Ovary (tissue), 9 donors: ENCODE data around the gene WNT9A. TPM values are rescaled to one million over a fixed set of nuclear protein-coding genes. Genes with fewer than 3 reads are reported as not detected.

ENCODE experiments used
- DNase-seq, 5 donors: peaks; one replicate each; pipeline ENCODE4 v3.0.0-alpha.2; 2019 to 2020
- H3K27ac ChIP-seq, 2 donors: fragments of 200-600 bp; one replicate each; pipeline versions ENCODE4 v1.5.1 to v1.8.0; 2019 to 2022
- H3K27me3 ChIP-seq: fragments of 200-600 bp; one replicate; pipeline ENCODE4 v1.8.0; 2022
- H3K36me3 ChIP-seq: fragments of 200-600 bp; sonication (generic); one replicate; pipeline ENCODE4 v1.5.1; 2019
- H3K4me1 ChIP-seq: one replicate; pipeline ENCODE4 v1.8.1; 2013; ENCODE audit warnings: mild to moderate bottlenecking, moderate library complexity; ENCODE audit not compliant: insufficient read depth
- H3K4me3 ChIP-seq: fragments of 200-600 bp; sonication (generic); one replicate; pipeline ENCODE4 v1.5.1; 2017
- H3K9me3 ChIP-seq, 2 donors: fragments of 200-600 bp in 1 of 2; sonication (generic) in 1 of 2; one replicate each; pipeline versions ENCODE4 v1.5.1 to v1.8.1; 2013 to 2019; ENCODE audit warnings: mild to moderate bottlenecking in 1 of 2, moderate library complexity in 1 of 2
- EP300 ChIP-seq: sonication (generic); formaldehyde crosslinking; IDR thresholded peaks from one replicate; pipeline ENCODE4 v1.6.1; 2017; ENCODE audit warnings: antibody characterized with exemption
- POLR2A ChIP-seq: fragments of 450-650 bp; IDR thresholded peaks from one replicate; pipeline ENCODE4 v1.6.1; 2017; ENCODE audit warnings: antibody characterized with exemption, mild to moderate bottlenecking, moderate library complexity
- WGBS, 3 donors: extraction: QIAGEN DNeasy Blood & Tissue Kit in 1 of 3; methylation state at CpG; one replicate each; pipeline versions ENCODE4 v1.1.5 to v1.1.7; 2013 to 2017; 5-methylcytosine and 5-hydroxymethylcytosine counted together
- intact Hi-C, 4 donors: fragments of 100-400 bp; cut with DNase I; formaldehyde crosslinking; loops; one replicate each; pipeline versions ENCODE4 v1.11.0 to v1.15.1; 2022 to 2023
- polyA plus RNA-seq, 2 donors: library from polyadenylated mRNA; stranded (reverse); fragments of 200-250 nt in 1 of 2; fragments of 350-450 nt in 1 of 2; fragmentation: Illumina TruSeq in 1 of 2; extraction: RNeasy Lipid Tissue Mini Kit (QIAGEN cat#74804) in 1 of 2; gene quantifications; one replicate each; pipeline ENCODE4 v1.2.3, GENCODE V29; 2013 to 2014
- total RNA-seq, 7 donors: library from RNA; depleted of rRNA in 2 of 7; stranded (reverse); fragments of >200 nt in 2 of 7; fragmentation: NEBNext Ultra II Directional in 3 of 7; extraction: Animal tissue kit (Norgen Biotek cat#: 25700) in 3 of 7; gene quantifications; one replicate each; pipeline versions ENCODE4 v1.1.0 to v1.2.4, GENCODE V29; 2016 to 2023
- TF ChIP-seq, protein P1 (sequence below), 3 donors: fragments of 450-650 bp in 2 of 3; fragments of 200-600 bp in 1 of 3; IDR thresholded peaks; one replicate each; pipeline versions ENCODE4 v1.5.1 to v1.8.0; 2016 to 2022; ENCODE audit warnings: antibody characterized with exemption in 3 of 3, mild to moderate bottlenecking in 1 of 3
- donor health status: DM: no; HTN: no; CAD: no; lungs with moderate emphysema.
- donor health status: DM: no; HTN: no; CAD: no.
- donor health status: Bipolar disorder and iron deficiency.
- donor health status: DM: yes; HTN: yes; CAD: no.
- donor health status: DM: no; HTN: no; CAD: no.
- donor health status: DM: yes; HTN: yes; CAD: no.

The WNT9A gene
- total and polyA plus RNA-seq, 9 donors, result 1.1 to 15.9 (median 9.8) TPM

DNA sequence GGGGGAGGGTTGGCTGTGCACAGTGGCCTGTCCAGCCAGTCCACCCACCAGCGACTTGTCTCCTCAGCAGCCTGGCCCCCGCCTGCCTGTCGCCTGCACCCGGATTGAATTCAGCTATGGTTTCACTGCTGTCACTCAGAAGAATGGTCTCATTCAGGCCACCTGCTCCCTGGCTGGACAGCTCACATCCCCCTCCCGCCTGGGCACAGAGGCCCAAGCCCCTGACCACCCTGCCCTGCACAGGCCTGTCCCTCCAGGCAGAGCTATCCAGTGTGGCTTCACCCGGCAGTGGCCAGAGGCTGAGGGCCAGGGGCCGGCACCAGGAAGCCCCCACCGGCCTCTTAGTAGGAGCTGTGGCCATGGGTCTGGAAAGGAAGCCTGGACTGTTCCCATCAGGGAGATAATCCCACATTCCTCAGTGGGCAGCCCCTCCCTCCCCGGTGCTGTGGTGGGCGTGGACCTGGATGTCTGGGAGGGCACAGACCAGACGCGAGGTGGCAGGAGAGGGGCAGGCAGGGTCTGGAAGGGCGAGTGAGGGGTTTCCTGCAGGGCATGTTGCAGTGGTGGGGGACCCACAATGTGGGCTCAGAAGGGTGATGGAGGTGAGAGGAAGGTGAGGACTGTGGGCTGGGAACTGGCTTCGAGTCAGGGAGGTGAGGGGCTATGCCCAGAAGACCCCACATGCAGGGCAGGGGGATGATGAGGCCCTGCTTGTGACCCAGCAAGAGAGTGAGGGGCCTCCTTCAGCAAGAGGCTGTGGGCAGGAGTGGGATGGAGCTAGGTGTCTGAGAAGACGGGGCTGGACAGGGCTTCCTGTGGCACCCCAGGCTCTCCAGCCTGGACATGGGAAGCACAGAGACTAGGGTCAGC, 30.4 kb downstream of the WNT9A start:
- DNase-seq, result peak in 1 of 5 donors; percentile 64
- no peak overlapping the region for H3K27ac ChIP-seq
- intact Hi-C loops, result no loop called here
- H3K4me3 ChIP-seq, result no peak overlapping the region
- H3K36me3 ChIP-seq, result no peaks in the 10 kb centered on the region
- H3K9me3 ChIP-seq, result no peaks in the 10 kb centered on the region
- no peaks in the 10 kb centered on the region for H3K27me3 ChIP-seq
- WGBS, 3 donors, result 44 to 60% (median 51%) methylated on average over 15 of the region's 15 CpGs
- peaks cover 8% of the 10 kb centered on the region for H3K4me1 ChIP-seq
- TF ChIP-seq POLR2A, result no peak
- TF ChIP-seq EP300, result no peak
- TF ChIP-seq, protein P1, sequence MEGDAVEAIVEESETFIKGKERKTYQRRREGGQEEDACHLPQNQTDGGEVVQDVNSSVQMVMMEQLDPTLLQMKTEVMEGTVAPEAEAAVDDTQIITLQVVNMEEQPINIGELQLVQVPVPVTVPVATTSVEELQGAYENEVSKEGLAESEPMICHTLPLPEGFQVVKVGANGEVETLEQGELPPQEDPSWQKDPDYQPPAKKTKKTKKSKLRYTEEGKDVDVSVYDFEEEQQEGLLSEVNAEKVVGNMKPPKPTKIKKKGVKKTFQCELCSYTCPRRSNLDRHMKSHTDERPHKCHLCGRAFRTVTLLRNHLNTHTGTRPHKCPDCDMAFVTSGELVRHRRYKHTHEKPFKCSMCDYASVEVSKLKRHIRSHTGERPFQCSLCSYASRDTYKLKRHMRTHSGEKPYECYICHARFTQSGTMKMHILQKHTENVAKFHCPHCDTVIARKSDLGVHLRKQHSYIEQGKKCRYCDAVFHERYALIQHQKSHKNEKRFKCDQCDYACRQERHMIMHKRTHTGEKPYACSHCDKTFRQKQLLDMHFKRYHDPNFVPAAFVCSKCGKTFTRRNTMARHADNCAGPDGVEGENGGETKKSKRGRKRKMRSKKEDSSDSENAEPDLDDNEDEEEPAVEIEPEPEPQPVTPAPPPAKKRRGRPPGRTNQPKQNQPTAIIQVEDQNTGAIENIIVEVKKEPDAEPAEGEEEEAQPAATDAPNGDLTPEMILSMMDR (IDR thresholded peaks at IDR 0.05), result no peak

- no peaks in the 10 kb centered on the region for H3K27me3 ChIP-seq
- H3K4me1 ChIP-seq, result peaks cover 8% of the 10 kb centered on the region
- H3K4me3 ChIP-seq, result no peak overlapping the region
- no peak for DNase-seq
- TF ChIP-seq POLR2A (no peak), EP300 (no peak)
- TF ChIP-seq, protein P1 (IDR thresholded peaks at IDR 0.05), result no peak
- H3K36me3 ChIP-seq, result no peaks in the 10 kb centered on the region
- no peaks in the 10 kb centered on the region for H3K9me3 ChIP-seq
- 83 to 94% (median 88%) methylated on average over 4 of the region's 4 CpGs for WGBS, 3 donors
- intact Hi-C loops, result no loop called here
- H3K27ac ChIP-seq, result no peak overlapping the region
Observed at GRCh38 chr1:227916655-227917054, 31.1 kb downstream of the WNT9A start.

DNA sequence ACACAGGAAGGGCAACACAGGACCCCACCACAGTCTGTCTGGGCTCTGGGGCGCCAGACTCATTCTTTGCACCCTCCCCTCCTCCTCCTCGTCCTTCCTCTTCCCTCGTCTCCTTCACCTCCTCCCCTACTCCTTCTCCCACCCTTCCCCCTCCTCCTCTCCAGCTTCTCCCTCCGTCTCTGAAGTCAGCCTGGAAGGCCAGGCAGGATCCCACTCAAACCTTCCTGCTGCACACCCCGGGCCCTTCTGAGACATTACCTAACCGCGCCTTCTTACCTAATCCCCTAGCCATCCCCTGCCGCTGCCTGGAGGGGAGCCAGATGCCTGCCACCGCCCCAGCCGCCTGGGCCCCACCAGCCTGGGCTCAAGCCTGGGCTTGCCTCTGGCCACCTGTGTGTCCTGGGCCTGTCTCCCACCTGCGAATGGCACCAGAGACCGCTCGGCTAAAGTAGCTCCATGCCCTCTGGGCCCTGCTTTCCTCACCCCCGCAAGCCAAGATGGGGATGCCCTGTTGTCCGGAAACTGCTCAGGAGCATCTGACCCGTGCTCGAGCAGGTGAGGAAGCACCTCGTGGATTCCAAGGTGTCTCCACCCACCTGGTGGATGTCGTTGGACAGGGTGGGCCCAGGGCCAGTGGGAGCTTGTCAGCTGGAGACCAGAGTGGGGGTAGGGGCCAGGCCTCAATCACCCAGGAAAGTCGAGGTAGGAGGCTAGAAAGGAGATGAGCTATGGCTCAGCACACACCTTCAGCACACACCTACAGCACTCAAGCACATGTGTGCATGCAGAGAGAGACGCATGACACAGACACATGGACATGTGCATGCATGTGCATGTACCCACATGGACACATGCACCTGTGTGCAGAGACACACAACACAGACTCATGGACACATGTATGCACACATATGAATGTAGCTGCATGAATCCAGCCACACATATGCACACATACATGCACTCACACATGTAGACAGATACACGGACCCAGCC, 31.9 kb downstream of the WNT9A start:
- intact Hi-C loops, result no loop called here
- no peaks in the 10 kb centered on the region for H3K27me3 ChIP-seq
- TF ChIP-seq, protein P1 (IDR thresholded peaks at IDR 0.05), result no peak
- no peak for TF ChIP-seq POLR2A
- no peak for TF ChIP-seq EP300
- no peak for DNase-seq
- no peaks in the 10 kb centered on the region for H3K9me3 ChIP-seq
- 77 to 79% (median 78%) methylated on average over 22 of the region's 22 CpGs for WGBS, 3 donors
- peaks cover 8% of the 10 kb centered on the region for H3K4me1 ChIP-seq
- H3K36me3 ChIP-seq, result no peaks in the 10 kb centered on the region
- no peak overlapping the region for H3K27ac ChIP-seq
- no peak overlapping the region for H3K4me3 ChIP-seq

GRCh38 chr1:227914801-227915563, 32.8 kb downstream of the WNT9A start:
- peaks cover 10% of the 10 kb centered on the region for H3K4me1 ChIP-seq

More at GRCh38 chr1:227914801-227915563, 32.8 kb downstream of the WNT9A start:
- H3K27me3 ChIP-seq, result no peaks in the 10 kb centered on the region
- 50 to 66% (median 65%) methylated on average over 7 of the region's 7 CpGs for WGBS, 3 donors
- DNase-seq, result no peak
- no peak overlapping the region for H3K27ac ChIP-seq
- TF ChIP-seq EP300 (no peak), POLR2A (no peak)
- TF ChIP-seq, protein P1 (IDR thresholded peaks at IDR 0.05), result no peak
- H3K36me3 ChIP-seq, result no peaks in the 10 kb centered on the region
- H3K4me3 ChIP-seq, result no peak overlapping the region
- intact Hi-C loops, result no loop called here
- no peaks in the 10 kb centered on the region for H3K9me3 ChIP-seq
